Stimulated activated naive CD4-positive, alpha-beta T cell treated with Interleukin-2 at 50 U/mL for 16 hours (primary cell): ENCODE data around the gene TMEM97.

Experiments
- DNase-seq: peaks from one replicate; lab custom pipeline; 2025; lab: John Stamatoyannopoulos, UW

Gene TMEM97

GRCh38 chr17:28365487-28365886 is 46.5 kb downstream of the TMEM97 start:
- DNase-seq, result no peak

- DNase-seq, result no peak
Observed at GRCh38 chr17:28366605-28367004, 47.6 kb downstream of the TMEM97 start.

- DNase-seq, result no peak
Observed at GRCh38 chr17:28367641-28368305, 48.8 kb downstream of the TMEM97 start.

GRCh38 chr17:28368306-28368831 is 49.4 kb downstream of the TMEM97 start:
- no peak for DNase-seq

GRCh38 chr17:28368915-28369683 is 50.1 kb downstream of the TMEM97 start:
- DNase-seq, result no peak

GRCh38 chr17:28369684-28370034 is 50.7 kb downstream of the TMEM97 start:
- DNase-seq, result no peak

- DNase-seq, result no peak
Observed at GRCh38 chr17:28370035-28370743, 51.2 kb downstream of the TMEM97 start, which contains the start of gene VTN. TSS of gene VTN (minus strand) at chr17:28370307. CDS start at chr17:28370203, 104 bp downstream.

GRCh38 chr17:28370744-28371103 is 51.7 kb downstream of the TMEM97 start:
- DNase-seq, result no peak

- DNase-seq, result peak; percentile 85
Observed at GRCh38 chr17:28371245-28372202, 52.5 kb downstream of the TMEM97 start, which contains the start of gene SARM1. TSS of gene SARM1 (plus strand) at chr17:28371694. CDS start at chr17:28372033, 339 bp downstream.

- DNase-seq, result no peak
Observed at GRCh38 chr17:28372203-28372944, 53.4 kb downstream of the TMEM97 start.

- no peak for DNase-seq
Observed at GRCh38 chr17:28372945-28373274, 53.9 kb downstream of the TMEM97 start.
